HepG2 (cell line): ENCODE results near the gene CTSA. TPM values are rescaled to one million over a fixed set of nuclear protein-coding genes. Genes with fewer than 3 reads are reported as not detected.

Experiments used
- AKNA ChIP-seq: sonication (generic); formaldehyde crosslinking; IDR thresholded peaks from 2 replicates; pipeline ENCODE4 v1.4.0; 2020; ENCODE audit warnings: missing genetic modification reagents, borderline replicate concordance
- ELK4 ChIP-seq: sonication (generic); formaldehyde crosslinking; IDR thresholded peaks from 2 replicates; pipeline ENCODE4 v1.9.0; 2021; ENCODE audit warnings: missing genetic modification reagents, borderline replicate concordance
- FOXA3 ChIP-seq: IDR thresholded peaks from 2 replicates; pipeline ENCODE4 v1.6.1; 2016; ENCODE audit warnings: missing genetic modification reagents, missing compliant biosample characterization
- FUBP1 ChIP-seq: sonication (generic); formaldehyde crosslinking; IDR thresholded peaks from 2 replicates; pipeline ENCODE4 v1.5.1; 2020; ENCODE audit warnings: missing genetic modification reagents, mild to moderate bottlenecking, borderline replicate concordance
- IRX3 ChIP-seq: sonication (generic); formaldehyde crosslinking; IDR thresholded peaks from 2 replicates; pipeline ENCODE4 v1.8.1; 2023; ENCODE audit warnings: mild to moderate bottlenecking, low read depth, missing genetic modification reagents, borderline replicate concordance
- LBX2 ChIP-seq: sonication (generic); formaldehyde crosslinking; IDR thresholded peaks from 2 replicates; pipeline ENCODE4 v1.5.0; 2020; ENCODE audit warnings: missing genetic modification reagents, mild to moderate bottlenecking, borderline replicate concordance
- NFIC ChIP-seq: IDR thresholded peaks from 2 replicates; pipeline ENCODE4 v1.6.1; 2012; ENCODE audit warnings: mild to moderate bottlenecking, low read length, inconsistent platforms
- SMARCC2 ChIP-seq: fragments of 450-650 bp; IDR thresholded peaks from 2 replicates; pipeline ENCODE4 v1.6.1; 2017; ENCODE audit warnings: antibody characterized with exemption, mild to moderate bottlenecking
- TAF15 ChIP-seq: fragments of 200-400 bp; formaldehyde crosslinking; IDR thresholded peaks from one replicate; pipeline ENCODE4 v1.6.1; 2018; ENCODE audit warnings: mild to moderate bottlenecking, low read depth, low read length; ENCODE audit not compliant: poor library complexity, severe bottlenecking
- ZBTB42 ChIP-seq: sonication (generic); formaldehyde crosslinking; IDR thresholded peaks from 2 replicates; pipeline ENCODE4 v1.5.0; 2020; ENCODE audit warnings: mild to moderate bottlenecking, missing genetic modification reagents
- ZMAT5 ChIP-seq: sonication (generic); formaldehyde crosslinking; IDR thresholded peaks from 2 replicates; pipeline ENCODE4 v1.5.0; 2020; ENCODE audit warnings: mild to moderate bottlenecking, low read depth, missing genetic modification reagents, borderline replicate concordance
- ZNF205 ChIP-seq: IDR thresholded peaks from 2 replicates; pipeline ENCODE4 v1.6.1; 2018; ENCODE audit warnings: missing biosample characterization, missing genetic modification reagents
- ZNF281 ChIP-seq: sonication (generic); formaldehyde crosslinking; IDR thresholded peaks from 2 replicates; pipeline ENCODE4 v1.4.0; 2020; ENCODE audit warnings: missing genetic modification reagents, borderline replicate concordance
- ZNF33B ChIP-seq: sonication (generic); formaldehyde crosslinking; IDR thresholded peaks from 2 replicates; pipeline ENCODE4 v1.5.1; 2020; ENCODE audit warnings: mild to moderate bottlenecking, missing genetic modification reagents
- ZNF614 ChIP-seq: IDR thresholded peaks from 2 replicates; pipeline ENCODE4 v1.6.1; 2018; ENCODE audit warnings: missing biosample characterization, missing genetic modification reagents, inconsistent platforms, borderline replicate concordance
- ZNF7 ChIP-seq: IDR thresholded peaks from 2 replicates; pipeline ENCODE4 v1.6.1; 2016; ENCODE audit warnings: missing biosample characterization, missing genetic modification reagents
- ZNF777 ChIP-seq: sonication (generic); formaldehyde crosslinking; IDR thresholded peaks from 2 replicates; pipeline ENCODE4 v1.4.0; 2020; ENCODE audit warnings: missing genetic modification reagents
- polyA plus RNA-seq, 8 experiments: library from polyadenylated mRNA; depleted of rRNA in 3 of 8; stranded (reverse) in 7 of 8; unstranded in 1 of 8; fragments of >200 nt; fragmentation: Illumina TruSeq in 4 of 8; extraction: Trizol in 4 of 8; gene quantifications; 2 replicates each; pipeline versions ENCODE4 v1.2.1 to v1.2.3, GENCODE V29; 2011 to 2016; ENCODE audit warnings: low read depth in 4 of 8, missing spikeins in 1 of 8, mixed read lengths in 1 of 8; ENCODE audit not compliant: insufficient read depth in 1 of 8
- total RNA-seq, 5 experiments: library from RNA; depleted of rRNA; stranded (reverse); fragments of >200 nt; fragmentation: Illumina TruSeq; extraction: Trizol; gene quantifications; 2 replicates each; pipeline ENCODE4 v1.2.3, GENCODE V29; 2016; ENCODE audit warnings: low read depth in 1 of 5

CTSA gene
- total and polyA plus RNA-seq, 2 of the 13 experiments (the other 11 are each of a cell fraction or from before 2014, with no cell fraction given) = 202 to 231 TPM

- TF ChIP-seq IRX3 (CRISPR knock-in tag) = no peak
- TF ChIP-seq FUBP1 (CRISPR knock-in tag) = 0 out of 2 replicates have a peak, but pooled peaks have one; percentile 43
- no peak for TF ChIP-seq ZNF281 (CRISPR knock-in tag)
- no peak for TF ChIP-seq ZMAT5 (CRISPR knock-in tag)
- TF ChIP-seq ZNF33B (CRISPR knock-in tag) = peak; percentile 83; the same call in 1 of the 2 replicates
- no peak for TF ChIP-seq ZNF614
- TF ChIP-seq LBX2 (CRISPR knock-in tag) = no peak
- TF ChIP-seq SMARCC2 = no peak
- no peak for TF ChIP-seq AKNA (CRISPR knock-in tag)
- peak; percentile 87 for TF ChIP-seq ZNF205 (CRISPR knock-in tag)
- TF ChIP-seq TAF15 = no peak
- peak; percentile 63 for TF ChIP-seq FOXA3 (CRISPR knock-in tag)
- no peak for TF ChIP-seq ZBTB42 (CRISPR knock-in tag)
- no peak for TF ChIP-seq ZNF7 (CRISPR knock-in tag)
- TF ChIP-seq ELK4 (CRISPR knock-in tag) = no peak
- TF ChIP-seq NFIC = no peak
- TF ChIP-seq ZNF777 (CRISPR knock-in tag) = no peak
Observed at GRCh38 chr20:45880988-45881788, 9.9 kb upstream of the CTSA start, which contains the start of gene ZSWIM1 (continued).
